Panc1 (cell line): Measurements from ENCODE around the gene ZBED4. TPM values are rescaled to one million over a fixed set of nuclear protein-coding genes. Genes with fewer than 3 reads are reported as not detected.

Experiments used
- ATAC-seq: fragments of 200-7000 bp; cut with Tn5 transposase; 2 replicates; pipeline ENCODE4 v1.9.1; 2020; ENCODE audit warnings: mild to moderate bottlenecking, moderate library complexity
- BruUV-seq: library from RNA; stranded (reverse); fragments of 400-500 nt; replicated peaks from 2 replicates; lab custom pipeline; 2021; lab: Mats Ljungman, UMichigan
- CTCF ChIA-PET: fragments of 300-600 bp; sonication (Branson Sonifier 250); formaldehyde crosslinking; loops from one replicate; lab custom pipeline; 2022; ENCODE audit warnings: antibody characterized with exemption; lab: Charles Lee
- POLR2A ChIA-PET: fragments of 300-600 bp; sonication (Branson Sonifier 250); formaldehyde crosslinking; loops from one replicate; lab custom pipeline; 2022; ENCODE audit warnings: antibody characterized with exemption; lab: Charles Lee
- DNase-seq: peaks from one replicate; pipeline ENCODE4 v3.0.0-alpha.2; 2010; ENCODE audit warnings: low read depth, low spot score
- H3K27ac ChIP-seq: 2 replicates; pipeline ENCODE4 v1.5.1; 2011; ENCODE audit warnings: mild to moderate bottlenecking, low read length, inconsistent platforms
- H3K27me3 ChIP-seq: fragments of 200-500 bp; sonication (Bioruptor generic); 2 replicates; pipeline ENCODE4 v1.6.0; 2014; ENCODE audit warnings: low read length, inconsistent platforms; ENCODE audit not compliant: control insufficient read depth, insufficient read depth
- H3K36me3 ChIP-seq: fragments of 200-500 bp; sonication (Bioruptor generic); 2 replicates; pipeline ENCODE4 v1.5.1; 2014; ENCODE audit warnings: inconsistent platforms, mild to moderate bottlenecking, low read length, moderate library complexity; ENCODE audit not compliant: control insufficient read depth, insufficient read depth
- H3K4me1 ChIP-seq: 2 replicates; pipeline ENCODE4 v1.5.1; 2011; ENCODE audit warnings: inconsistent platforms, mild to moderate bottlenecking, low read length, moderate library complexity; ENCODE audit not compliant: control insufficient read depth, insufficient read depth
- H3K4me3 ChIP-seq, 2 experiments: 2 replicates each; pipeline ENCODE4 v1.5.1; 2011 to 2012; ENCODE audit warnings: low read depth in 2 of 2, low read length in 2 of 2, mild to moderate bottlenecking in 2 of 2, inconsistent platforms in 1 of 2, moderate library complexity in 1 of 2
- H3K9me3 ChIP-seq: fragments of 200-500 bp; sonication (Bioruptor generic); 2 replicates; pipeline ENCODE4 v1.5.1; 2014; ENCODE audit warnings: low read depth, mild to moderate bottlenecking, inconsistent platforms, low read length, moderate library complexity; ENCODE audit not compliant: control insufficient read depth, insufficient read depth
- CTCF ChIP-seq: fragments of 450-650 bp; IDR thresholded peaks from 2 replicates; pipeline ENCODE4 v1.5.1; 2017; ENCODE audit warnings: mild to moderate bottlenecking
- POLR2AphosphoS5 ChIP-seq: IDR thresholded peaks from 2 replicates; pipeline ENCODE4 v1.6.1; 2012; ENCODE audit warnings: mild to moderate bottlenecking, low read depth, low read length, moderate library complexity
- REST ChIP-seq, 2 experiments: IDR thresholded peaks; 2 replicates each; pipeline ENCODE4 v1.6.1; 2011 to 2012; ENCODE audit warnings: low read depth in 2 of 2, control low read depth in 1 of 2, low read length in 1 of 2, mild to moderate bottlenecking in 1 of 2, moderate library complexity in 1 of 2; ENCODE audit not compliant: insufficient read depth in 1 of 2
- SIN3A ChIP-seq: IDR thresholded peaks from 2 replicates; pipeline ENCODE4 v1.6.1; 2012; ENCODE audit warnings: low read depth, mild to moderate bottlenecking, low read length, moderate library complexity, borderline replicate concordance; ENCODE audit not compliant: insufficient read depth
- TCF7L2 ChIP-seq: IDR thresholded peaks from 2 replicates; pipeline ENCODE4 v1.6.1; 2011; ENCODE audit warnings: mild to moderate bottlenecking, low read depth, low read length, inconsistent platforms
- in situ Hi-C: cut with HindIII; loops from 2 replicates; pipeline ENCODE4 v1.10.0; 2016; ENCODE audit warnings: low sequenced_read_pairs, low pct_unique_long_range_greater_than_20kb
- intact Hi-C: fragments of 100-400 bp; cut with micrococcal nuclease; formaldehyde crosslinking; loops from one replicate; pipeline ENCODE4 v1.10.0; 2022; ENCODE audit not compliant: unreplicated experiment
- total RNA-seq: library from RNA; stranded (reverse); gene quantifications from one replicate; pipeline ENCODE4 v1.2.1, GENCODE V29; 2021; ENCODE audit not compliant: unreplicated experiment

The ZBED4 gene
- total RNA-seq, 1 experiment from 2014 or later: 17.3 TPM

GRCh38 chr22:49903322-49904039 is 49.8 kb downstream of the ZBED4 start:
- ATAC-seq: no peak
- ChIA-PET CTCF (no interaction called here), POLR2A (no interaction called here)
- Histone ChIP-seq H3K4me3 (no peak overlapping the region), H3K27ac (no peak overlapping the region), H3K27me3 (no peaks in the 10 kb centered on the region), H3K36me3 (no peaks in the 10 kb centered on the region), H3K9me3 (no peaks in the 10 kb centered on the region), H3K4me1 (no peaks in the 10 kb centered on the region)
- DNase-seq: no peak
- intact Hi-C loops: no loop called here
- in situ Hi-C loops: no loop called here
- no TSS peak for BruUV-seq
- TF ChIP-seq CTCF (no peak), TCF7L2 (no peak), POLR2AphosphoS5 (no peak), REST (IDR thresholded peaks at IDR 0.05; ENCODE audit: insufficient read depth in 1 of 2, low read depth in 2 of 2, low read length in 1 of 2) (no peak), SIN3A (no peak)

GRCh38 chr22:49904040-49904369 is 50.4 kb downstream of the ZBED4 start:
- H3K9me3 ChIP-seq: no peaks in the 10 kb centered on the region
- no peaks in the 10 kb centered on the region for H3K36me3 ChIP-seq
- ChIA-PET POLR2A (no interaction called here), CTCF (no interaction called here)
- no TSS peak for BruUV-seq
- H3K27me3 ChIP-seq: no peaks in the 10 kb centered on the region
- H3K4me3 ChIP-seq: no peak overlapping the region
- no peaks in the 10 kb centered on the region for H3K4me1 ChIP-seq
- ATAC-seq: no peak
- intact Hi-C loops: no loop called here
- TF ChIP-seq TCF7L2 (no peak), CTCF (no peak), SIN3A (no peak), REST (IDR thresholded peaks at IDR 0.05; ENCODE audit: insufficient read depth in 1 of 2, low read depth in 2 of 2, low read length in 1 of 2) (no peak), POLR2AphosphoS5 (no peak)
- no peak for DNase-seq
- H3K27ac ChIP-seq: no peak overlapping the region
- in situ Hi-C loops: no loop called here
